ENCODE data around the gene UBE2L5. TPM values are rescaled to one million over a fixed set of nuclear protein-coding genes. Genes with fewer than 3 reads are reported as not detected.
"Not testable (repeated sequence)": the region's sequence is repeated elsewhere in the genome, so short reads cannot be mapped to it uniquely, and the experiment has no call there.

Gene UBE2L5
- total RNA-seq, 2 experiments from 2014 or later, result 0.11 TPM; not detected in 1

DNA sequence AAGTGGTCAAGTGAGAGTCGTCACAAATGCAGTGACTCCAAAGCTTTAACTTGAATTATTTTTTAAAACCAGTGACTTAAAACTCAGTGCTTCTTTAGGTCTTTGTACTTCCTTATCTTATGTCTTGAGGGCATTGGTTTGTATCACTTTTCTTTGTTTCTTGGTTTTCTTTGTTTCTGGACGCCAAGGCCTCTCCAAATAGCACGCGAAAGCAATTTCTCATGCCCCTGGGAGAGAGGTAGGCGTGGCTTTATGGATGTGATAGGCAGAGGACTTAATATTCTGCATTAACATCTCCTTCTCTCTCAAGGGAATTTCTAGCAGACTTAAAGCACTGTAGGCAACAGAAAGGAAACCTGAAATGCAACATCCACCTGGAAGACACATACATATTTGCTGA, 20.6 kb downstream of the UBE2L5 start:
- Mint-ChIP-seq H3K4me3 (no peak overlapping the region), H3K27me3 (peaks cover 9% of the 10 kb centered on the region), H3K36me3 (ENCODE audit: low read depth) (no peaks in the 10 kb centered on the region), H3K27ac (no peak overlapping the region), H3K9me3 (ENCODE audit: low read depth) (no peaks in the 10 kb centered on the region), H3K4me1 (peaks cover 12% of the 10 kb centered on the region)
- POLR2A ChIA-PET, result no interaction called here
- DNase-seq (no peak), ATAC-seq (no peak)
- CTCF ChIA-PET, result interaction anchor here (0.6 to 1.9 kb wide), 2 partner anchors 13 to 292 kb away, joined by 3 to 4 read pairs; no protein-coding TSS in a partner anchor
- intact Hi-C loops (cut with DNase I, micrococcal nuclease), result no loop called here

- CTCF ChIA-PET, result interaction anchor here (0.6 to 1.9 kb wide), 2 partner anchors 14 to 291 kb away, joined by 3 to 4 read pairs; no protein-coding TSS in a partner anchor
- DNase-seq; H3K4me3 Mint-ChIP-seq; intact Hi-C loops (cut with DNase I, micrococcal nuclease); H3K9me3 Mint-ChIP-seq (ENCODE audit: low read depth); H3K27ac Mint-ChIP-seq; POLR2A ChIA-PET; ATAC-seq; H3K36me3 Mint-ChIP-seq (ENCODE audit: low read depth); H3K27me3 Mint-ChIP-seq: not testable (repeated sequence)
- peaks cover 12% of the 10 kb centered on the region for H3K4me1 Mint-ChIP-seq
These were observed 21.2 kb downstream of the UBE2L5 start for GRCh38 chr13:30443491-30443890.

GRCh38 chr13:30443957-30444404, 21.7 kb downstream of the UBE2L5 start:
- Mint-ChIP-seq H3K4me1 (peaks cover 12% of the 10 kb centered on the region), H3K27ac (no peak overlapping the region), H3K36me3 (ENCODE audit: low read depth) (no peaks in the 10 kb centered on the region), H3K9me3 (ENCODE audit: low read depth) (no peaks in the 10 kb centered on the region), H3K27me3 (peaks cover 9% of the 10 kb centered on the region), H3K4me3 (no peak overlapping the region)
- POLR2A ChIA-PET, result no interaction called here
- ATAC-seq, result no peak
- no peak for DNase-seq
- intact Hi-C loops (cut with DNase I, micrococcal nuclease), result no loop called here
- CTCF ChIA-PET, result no interaction called here

DNA sequence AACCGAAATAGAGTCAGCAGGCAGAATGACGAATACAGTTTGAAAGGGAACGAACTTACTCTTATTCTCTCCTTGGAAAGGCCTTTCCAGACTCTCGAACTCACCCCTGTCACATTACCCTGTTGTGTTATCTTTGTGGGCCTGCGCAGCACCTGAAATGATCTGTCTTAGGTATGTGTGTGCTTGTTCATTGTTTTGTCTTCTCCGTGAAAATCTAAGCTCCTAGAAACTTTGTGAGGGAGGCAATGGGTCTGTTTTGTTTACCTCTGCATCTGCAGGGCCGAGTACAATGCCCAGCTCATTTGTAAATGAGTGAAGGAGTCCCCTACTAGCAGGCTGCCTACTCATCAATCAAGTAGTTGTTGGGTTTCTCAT, 23.8 kb downstream of the UBE2L5 start:
- H3K4me3 Mint-ChIP-seq, result no peak overlapping the region
- intact Hi-C loops (cut with DNase I, micrococcal nuclease), result no loop called here
- ChIA-PET CTCF (interaction anchor here (0.6 to 1.3 kb wide), 2 partner anchors 9 to 1887 kb away, joined by 3 to 4 read pairs; no protein-coding TSS in a partner anchor), POLR2A (no interaction called here)
- peaks cover 9% of the 10 kb centered on the region for H3K27me3 Mint-ChIP-seq
- no peaks in the 10 kb centered on the region for H3K9me3 Mint-ChIP-seq (ENCODE audit: low read depth)
- no peak overlapping the region for H3K27ac Mint-ChIP-seq
- DNase-seq (no peak), ATAC-seq (no peak)
- no peaks in the 10 kb centered on the region for H3K36me3 Mint-ChIP-seq (ENCODE audit: low read depth)
- H3K4me1 Mint-ChIP-seq, result peaks cover 8% of the 10 kb centered on the region

GRCh38 chr13:30448441-30448840, 26.1 kb downstream of the UBE2L5 start:
- no peak for ATAC-seq
- no peak overlapping the region for H3K4me3 Mint-ChIP-seq

DNA sequence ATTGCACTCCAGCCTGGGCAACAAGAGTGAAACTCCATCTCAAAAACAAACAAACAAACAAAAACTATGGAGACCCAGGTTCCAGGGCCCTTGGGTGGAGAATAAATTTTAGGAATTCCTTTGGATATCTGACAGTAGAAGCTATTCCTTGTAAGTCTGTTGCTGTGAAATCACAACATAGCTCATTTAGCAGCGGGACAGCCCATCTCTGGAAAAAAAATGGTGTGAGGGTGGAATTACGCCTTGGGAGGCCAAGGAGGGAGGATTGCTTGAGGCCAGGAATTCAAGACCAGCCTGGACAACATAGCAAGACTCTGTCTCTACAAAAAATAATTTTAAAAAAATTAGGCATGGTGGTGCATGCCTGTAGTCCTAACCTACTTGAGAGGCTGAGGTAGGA, 27.8 kb downstream of the UBE2L5 start:
- H3K27ac Mint-ChIP-seq, result no peak overlapping the region
- DNase-seq, result no peak
- CTCF ChIA-PET, result interaction anchor here (0.6 to 1.7 kb wide), 3 partner anchors 13 to 72 kb away, joined by 3 to 6 read pairs (median 4); no protein-coding TSS in a partner anchor
- H3K9me3 Mint-ChIP-seq (ENCODE audit: low read depth), result no peaks in the 10 kb centered on the region
- H3K4me3 Mint-ChIP-seq, result no peak overlapping the region
- H3K27me3 Mint-ChIP-seq, result peaks cover 8% of the 10 kb centered on the region
- no peak for ATAC-seq
- peaks cover 10% of the 10 kb centered on the region for H3K4me1 Mint-ChIP-seq
- intact Hi-C loops (cut with DNase I, micrococcal nuclease), result no loop called here
- no peaks in the 10 kb centered on the region for H3K36me3 Mint-ChIP-seq (ENCODE audit: low read depth)
- POLR2A ChIA-PET, result no interaction called here

More at GRCh38 chr13:30448441-30448840, 26.1 kb downstream of the UBE2L5 start:
- Mint-ChIP-seq H3K36me3 (ENCODE audit: low read depth) (no peaks in the 10 kb centered on the region), H3K27me3 (peaks cover 9% of the 10 kb centered on the region), H3K4me1 (peaks cover 5% of the 10 kb centered on the region), H3K9me3 (ENCODE audit: low read depth) (no peaks in the 10 kb centered on the region), H3K27ac (no peak overlapping the region)
- ChIA-PET POLR2A (interaction anchor here (0.6 kb wide), 1 partner anchor 69 kb away, joined by 3 read pairs; no protein-coding TSS in a partner anchor), CTCF (interaction anchor here (0.6 to 1.7 kb wide), 3 partner anchors 12 to 200 kb away, joined by 3 to 6 read pairs (median 3); no protein-coding TSS in a partner anchor)
- intact Hi-C loops (cut with DNase I, micrococcal nuclease), result no loop called here
- no peak for DNase-seq

DNA sequence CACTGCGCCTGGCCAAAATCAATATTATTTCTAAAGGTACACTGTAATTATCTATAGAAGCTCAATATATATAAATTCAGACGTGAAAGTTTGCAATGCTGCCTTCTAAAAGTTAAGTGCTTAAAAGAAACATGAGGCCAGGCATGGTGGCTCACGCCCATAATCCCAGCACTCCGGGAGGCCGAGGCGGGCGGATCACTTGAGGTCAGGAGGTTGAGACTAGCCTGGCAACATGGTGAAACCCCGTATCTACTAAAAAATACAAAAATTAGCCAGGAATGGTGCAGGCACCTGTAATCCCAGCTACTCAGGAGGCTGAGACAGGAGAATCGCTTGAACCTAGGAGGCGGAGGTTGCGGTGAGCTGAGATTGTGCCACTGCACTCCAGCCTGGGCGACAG, 29.2 kb downstream of the UBE2L5 start:
- intact Hi-C loops (cut with DNase I, micrococcal nuclease); ATAC-seq; H3K9me3 Mint-ChIP-seq (ENCODE audit: low read depth); H3K4me3 Mint-ChIP-seq; H3K4me1 Mint-ChIP-seq; H3K27ac Mint-ChIP-seq; H3K27me3 Mint-ChIP-seq; DNase-seq; H3K36me3 Mint-ChIP-seq (ENCODE audit: low read depth): not testable (repeated sequence)
- ChIA-PET POLR2A (interaction anchor here (0.7 kb wide), 1 partner anchor 40 kb away, joined by 5 read pairs; no protein-coding TSS in a partner anchor), CTCF (interaction anchor here (0.9 to 1.2 kb wide), 2 partner anchors 33 to 352 kb away, joined by 3 to 4 read pairs; no protein-coding TSS in a partner anchor)

- intact Hi-C loops (cut with DNase I, micrococcal nuclease), result no loop called here
- CTCF ChIA-PET, result interaction anchor here (1.2 to 1.4 kb wide), 2 partner anchors 22 to 23 kb away, joined by 3 read pairs; no protein-coding TSS in a partner anchor
- Mint-ChIP-seq H3K4me1 (peaks cover 7% of the 10 kb centered on the region), H3K9me3 (ENCODE audit: low read depth) (no peaks in the 10 kb centered on the region), H3K4me3 (no peak overlapping the region), H3K27me3 (no peaks in the 10 kb centered on the region), H3K27ac (no peak overlapping the region), H3K36me3 (ENCODE audit: low read depth) (peaks cover 10% of the 10 kb centered on the region)
- POLR2A ChIA-PET, result interaction anchor here (0.6 kb wide), 1 partner anchor 10 kb away, joined by 4 read pairs; no protein-coding TSS in a partner anchor
- peak; percentile 63 for ATAC-seq
- DNase-seq, result no peak
These were observed 31.4 kb downstream of the UBE2L5 start for GRCh38 chr13:30453727-30454126.

DNA sequence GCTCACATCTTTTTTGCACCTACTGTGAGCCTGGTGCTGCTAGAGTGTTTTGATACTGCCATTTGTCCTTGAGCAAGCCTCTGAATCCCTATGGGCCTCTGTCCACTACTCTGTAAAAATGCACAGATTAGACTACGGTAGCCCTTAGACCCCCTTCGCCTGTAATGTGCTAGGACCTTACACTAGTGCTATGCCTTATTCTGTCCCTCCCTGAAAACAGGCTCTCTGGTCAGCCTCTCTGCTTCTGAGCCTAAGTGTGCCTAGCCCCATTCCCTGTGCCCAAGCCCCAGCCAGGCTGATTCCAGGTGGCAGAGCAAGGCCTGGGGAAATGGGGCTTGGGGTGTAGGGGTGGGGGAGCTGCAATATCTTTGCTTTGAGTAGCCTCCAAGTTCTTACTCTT, 32.7 kb downstream of the UBE2L5 start:
- peaks cover 13% of the 10 kb centered on the region for H3K4me1 Mint-ChIP-seq
- no peaks in the 10 kb centered on the region for H3K27me3 Mint-ChIP-seq
- H3K36me3 Mint-ChIP-seq (ENCODE audit: low read depth), result peaks cover 21% of the 10 kb centered on the region
- DNase-seq (no peak), ATAC-seq (no peak)
- no peaks in the 10 kb centered on the region for H3K9me3 Mint-ChIP-seq (ENCODE audit: low read depth)
- intact Hi-C loops (cut with DNase I, micrococcal nuclease), result no loop called here
- no peak overlapping the region for H3K27ac Mint-ChIP-seq
- no peak overlapping the region for H3K4me3 Mint-ChIP-seq
- ChIA-PET CTCF (interaction anchor here (0.6 to 2.1 kb wide), 6 partner anchors 18 to 892 kb away, joined by 3 to 12 read pairs (median 4); no protein-coding TSS in a partner anchor), POLR2A (interaction anchor here (1.3 kb wide), 1 partner anchor 11 kb away, joined by 9 read pairs; the partner anchor contains the start of gene HMGB1)

GRCh38 chr13:30456290-30456689, 34.0 kb downstream of the UBE2L5 start:
- H3K9me3 Mint-ChIP-seq (ENCODE audit: low read depth), result no peaks in the 10 kb centered on the region
- peaks cover 14% of the 10 kb centered on the region for H3K4me1 Mint-ChIP-seq
- no peaks in the 10 kb centered on the region for H3K27me3 Mint-ChIP-seq
- H3K4me3 Mint-ChIP-seq, result no peak overlapping the region
- peaks cover 22% of the 10 kb centered on the region for H3K36me3 Mint-ChIP-seq (ENCODE audit: low read depth)
- ATAC-seq (no peak), DNase-seq (no peak)
- H3K27ac Mint-ChIP-seq, result peak overlapping the region; percentile 14
- intact Hi-C loops (cut with DNase I, micrococcal nuclease), result no loop called here
- ChIA-PET CTCF (interaction anchor here (1.7 to 2.1 kb wide), 2 partner anchors 67 to 323 kb away, joined by 4 to 12 read pairs; no protein-coding TSS in a partner anchor), POLR2A (interaction anchor here (0.7 to 1.3 kb wide), 2 partner anchors 10 to 27 kb away, joined by 3 to 9 read pairs; partner anchors contain the start of gene HMGB1)

GRCh38 chr13:30457306-30457891, 35.1 kb downstream of the UBE2L5 start:
- no peak for DNase-seq
- POLR2A ChIA-PET, result interaction anchor here (0.8 to 0.9 kb wide), 2 partner anchors 44 to 325 kb away, joined by 4 read pairs; no protein-coding TSS in a partner anchor
- H3K9me3 Mint-ChIP-seq (ENCODE audit: low read depth), result no peaks in the 10 kb centered on the region
- H3K36me3 Mint-ChIP-seq (ENCODE audit: low read depth), result peaks cover 32% of the 10 kb centered on the region
- H3K4me1 Mint-ChIP-seq, result peaks cover 22% of the 10 kb centered on the region
- no peak overlapping the region for H3K27ac Mint-ChIP-seq
- intact Hi-C loops (cut with DNase I, micrococcal nuclease), result no loop called here
- no peak overlapping the region for H3K4me3 Mint-ChIP-seq
- H3K27me3 Mint-ChIP-seq, result no peaks in the 10 kb centered on the region
- ATAC-seq, result peak; percentile 14
- CTCF ChIA-PET, result no interaction called here

Measured in activated CD4-positive, alpha-beta T cell treated with anti-CD3 and anti-CD28 coated beads for 36 hours (primary cell).